ENCODE results near the gene APOBEC3F. TPM values are rescaled to one million over a fixed set of nuclear protein-coding genes. Genes with fewer than 3 reads are reported as not detected.
"Not testable (repeated sequence)": the region's sequence is repeated elsewhere in the genome, so short reads cannot be mapped to it uniquely, and the experiment has no call there.

Gene APOBEC3F
- total RNA-seq, 4 donors from 2014 or later, result 0.44 to 2.7 (median 2.2) TPM

DNA sequence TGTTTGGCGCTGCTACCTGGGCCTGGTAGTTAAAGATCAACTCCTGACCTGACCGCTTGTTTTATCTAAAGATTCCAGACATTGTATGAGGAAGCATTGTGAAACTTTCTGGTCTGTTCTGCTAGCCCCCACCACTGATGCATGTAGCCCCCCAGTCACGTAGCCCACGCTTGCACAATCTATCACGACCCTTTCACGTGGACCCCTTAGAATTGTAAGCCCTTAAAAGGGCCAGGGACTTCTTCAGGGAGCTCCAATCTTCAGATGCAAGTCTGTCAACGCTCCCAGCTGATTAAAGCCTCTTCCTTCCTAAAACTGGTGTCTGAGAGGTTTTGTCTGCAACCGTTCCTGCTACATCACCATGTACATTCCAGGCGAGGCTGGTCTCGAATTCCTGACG is 15.0 kb downstream of the APOBEC3F start:
- Histone ChIP-seq H3K27me3 (peaks cover 0 to under 1% (median 0%) of the 10 kb centered on the region in 4 donors), H3K4me3 (no peak overlapping the region), H3K9me3 (no peaks in the 10 kb centered on the region), H3K36me3 (no peaks in the 10 kb centered on the region), H3K27ac (no peak overlapping the region), H3K4me1 (no peaks in the 10 kb centered on the region)
- no peak for TF ChIP-seq POLR2A (IDR thresholded peaks at IDR 0.05)
- TF ChIP-seq, protein P1, sequence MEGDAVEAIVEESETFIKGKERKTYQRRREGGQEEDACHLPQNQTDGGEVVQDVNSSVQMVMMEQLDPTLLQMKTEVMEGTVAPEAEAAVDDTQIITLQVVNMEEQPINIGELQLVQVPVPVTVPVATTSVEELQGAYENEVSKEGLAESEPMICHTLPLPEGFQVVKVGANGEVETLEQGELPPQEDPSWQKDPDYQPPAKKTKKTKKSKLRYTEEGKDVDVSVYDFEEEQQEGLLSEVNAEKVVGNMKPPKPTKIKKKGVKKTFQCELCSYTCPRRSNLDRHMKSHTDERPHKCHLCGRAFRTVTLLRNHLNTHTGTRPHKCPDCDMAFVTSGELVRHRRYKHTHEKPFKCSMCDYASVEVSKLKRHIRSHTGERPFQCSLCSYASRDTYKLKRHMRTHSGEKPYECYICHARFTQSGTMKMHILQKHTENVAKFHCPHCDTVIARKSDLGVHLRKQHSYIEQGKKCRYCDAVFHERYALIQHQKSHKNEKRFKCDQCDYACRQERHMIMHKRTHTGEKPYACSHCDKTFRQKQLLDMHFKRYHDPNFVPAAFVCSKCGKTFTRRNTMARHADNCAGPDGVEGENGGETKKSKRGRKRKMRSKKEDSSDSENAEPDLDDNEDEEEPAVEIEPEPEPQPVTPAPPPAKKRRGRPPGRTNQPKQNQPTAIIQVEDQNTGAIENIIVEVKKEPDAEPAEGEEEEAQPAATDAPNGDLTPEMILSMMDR (IDR thresholded peaks at IDR 0.05), result no peak
- DNase-seq, result no peak
- intact Hi-C loops (cut with DNase I), result no loop called here
- WGBS, 2 donors, result 90 to 94% methylated on average over 6 to 11 of the region's 11 CpGs

DNA sequence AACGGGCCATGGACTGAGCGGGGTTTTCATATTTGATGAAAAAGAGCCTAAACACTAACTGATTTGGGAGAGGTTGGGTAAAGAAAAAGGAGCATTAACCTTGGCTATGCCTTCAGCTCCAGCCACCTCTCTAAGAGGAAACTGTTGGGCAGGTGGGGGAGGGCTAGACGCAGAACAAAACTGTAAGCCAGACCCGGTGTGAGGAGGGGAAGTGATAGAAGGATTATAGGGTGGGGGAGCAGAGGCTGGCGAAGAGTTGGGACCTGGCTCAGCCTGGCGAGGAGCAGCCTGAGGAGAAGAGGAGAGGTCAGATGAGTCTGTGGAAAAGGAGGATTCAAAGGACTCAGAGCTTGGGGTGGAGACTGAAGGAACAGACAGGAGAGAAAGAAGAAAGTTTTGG is 20.6 kb downstream of the APOBEC3F start:
- DNase-seq; H3K4me1 ChIP-seq; H3K27ac ChIP-seq; H3K9me3 ChIP-seq; H3K27me3 ChIP-seq; intact Hi-C loops (cut with DNase I); H3K36me3 ChIP-seq; H3K4me3 ChIP-seq: not testable (repeated sequence)
- WGBS, 2 donors, result 71 to 74% methylated on average over 6 of the region's 6 CpGs

DNA sequence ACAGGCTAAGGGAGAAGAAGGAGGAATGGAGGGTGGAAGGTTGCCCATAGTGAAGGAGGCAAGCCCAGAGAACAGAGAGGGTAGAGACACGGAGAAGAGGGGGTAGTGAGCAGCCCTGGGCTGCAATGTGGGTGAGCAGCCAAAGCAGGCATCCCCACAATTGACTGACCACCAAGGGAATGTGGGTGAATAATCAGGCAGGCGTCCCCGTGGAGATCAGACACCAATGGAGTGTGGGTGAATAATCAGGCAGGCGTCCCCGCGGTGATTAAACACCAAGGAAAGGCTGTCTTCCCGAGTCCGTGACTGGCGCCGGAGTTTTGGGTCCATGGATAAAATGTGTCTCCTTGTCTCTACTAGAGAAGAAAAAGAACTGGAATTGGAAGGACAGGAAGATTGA is 21.3 kb downstream of the APOBEC3F start:
- H3K4me3 ChIP-seq; H3K4me1 ChIP-seq; DNase-seq; intact Hi-C loops (cut with DNase I); H3K9me3 ChIP-seq; H3K36me3 ChIP-seq; H3K27me3 ChIP-seq; H3K27ac ChIP-seq: not testable (repeated sequence)
- WGBS, 2 donors, result 78 to 85% methylated on average over 10 of the region's 10 CpGs

DNA sequence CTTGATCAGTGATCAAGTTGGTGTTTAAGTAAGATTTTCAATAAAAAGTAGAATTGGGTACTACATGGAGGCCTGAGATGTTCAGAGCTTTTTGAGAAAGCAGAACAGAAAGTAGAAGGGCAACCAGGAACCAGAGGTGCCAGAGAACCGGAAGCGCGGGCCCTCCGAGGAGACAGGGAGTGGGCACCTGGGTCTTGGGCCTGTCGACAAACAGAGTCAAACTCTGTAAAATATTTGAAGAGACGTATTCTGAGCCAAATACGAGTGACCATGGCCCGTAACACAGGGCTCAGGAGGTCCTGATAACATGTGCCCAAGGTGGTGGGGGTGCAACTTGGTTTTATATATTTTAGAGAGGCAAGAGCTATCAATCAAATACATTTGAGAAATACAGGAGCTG is 23.2 kb downstream of the APOBEC3F start:
- H3K9me3 ChIP-seq; H3K4me3 ChIP-seq; DNase-seq; H3K27ac ChIP-seq; H3K27me3 ChIP-seq; H3K36me3 ChIP-seq; intact Hi-C loops (cut with DNase I): not testable (repeated sequence)
- 89 to 94% methylated on average over 7 to 8 of the region's 8 CpGs for WGBS, 2 donors
- H3K4me1 ChIP-seq, result peaks cover 0 to 13% (median 0%) of the 10 kb centered on the region in 3 donors

DNA sequence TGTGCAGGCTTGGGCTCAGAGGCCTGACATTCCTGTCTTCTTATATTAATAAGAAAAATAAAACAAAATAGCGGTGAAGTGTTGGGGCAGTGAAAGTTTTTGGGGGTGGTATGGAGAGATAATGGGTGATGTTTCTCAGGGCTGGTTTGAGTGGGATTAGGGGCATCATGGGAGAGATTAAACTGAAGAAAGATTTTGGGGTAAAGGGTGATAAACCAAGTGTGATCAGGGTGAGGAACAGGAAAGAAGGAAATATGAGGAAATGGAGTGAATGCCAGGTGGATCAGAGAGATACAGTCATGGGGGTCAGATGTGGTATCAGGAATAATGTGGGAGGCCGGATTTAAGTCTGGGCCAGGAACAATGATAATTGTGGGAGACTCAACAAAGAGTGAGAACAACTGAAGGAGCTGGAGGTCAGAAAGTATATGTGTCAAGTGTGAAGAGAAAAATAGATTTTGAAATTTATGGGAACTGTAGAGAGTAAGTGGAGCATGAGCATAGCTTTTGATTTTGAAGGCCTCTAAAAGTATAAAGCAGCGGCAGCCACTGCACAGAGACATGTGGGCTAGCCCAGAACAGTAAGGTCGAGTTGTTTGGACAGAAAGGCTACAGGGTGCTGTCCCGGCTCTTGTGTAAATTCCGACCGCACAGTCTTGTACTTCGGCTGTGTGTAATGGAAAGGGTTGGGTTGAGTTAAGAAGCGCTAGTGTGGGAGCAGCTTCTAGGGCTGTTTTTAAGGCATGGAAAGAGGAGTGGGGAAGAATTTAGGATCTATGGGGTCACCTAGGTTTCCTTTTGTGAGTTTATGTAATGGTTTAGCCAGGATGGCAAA is 26.0 kb downstream of the APOBEC3F start:
- H3K27me3 ChIP-seq; DNase-seq; H3K36me3 ChIP-seq; intact Hi-C loops (cut with DNase I); H3K4me3 ChIP-seq; H3K9me3 ChIP-seq: not testable (repeated sequence)
- 63 to 72% methylated on average over 9 of the region's 9 CpGs for WGBS, 2 donors
- Histone ChIP-seq H3K4me1 (peaks cover 0 to 13% (median 0%) of the 10 kb centered on the region in 3 donors), H3K27ac (peak overlapping the region in 1 of 4 donors; percentile 2)

DNA sequence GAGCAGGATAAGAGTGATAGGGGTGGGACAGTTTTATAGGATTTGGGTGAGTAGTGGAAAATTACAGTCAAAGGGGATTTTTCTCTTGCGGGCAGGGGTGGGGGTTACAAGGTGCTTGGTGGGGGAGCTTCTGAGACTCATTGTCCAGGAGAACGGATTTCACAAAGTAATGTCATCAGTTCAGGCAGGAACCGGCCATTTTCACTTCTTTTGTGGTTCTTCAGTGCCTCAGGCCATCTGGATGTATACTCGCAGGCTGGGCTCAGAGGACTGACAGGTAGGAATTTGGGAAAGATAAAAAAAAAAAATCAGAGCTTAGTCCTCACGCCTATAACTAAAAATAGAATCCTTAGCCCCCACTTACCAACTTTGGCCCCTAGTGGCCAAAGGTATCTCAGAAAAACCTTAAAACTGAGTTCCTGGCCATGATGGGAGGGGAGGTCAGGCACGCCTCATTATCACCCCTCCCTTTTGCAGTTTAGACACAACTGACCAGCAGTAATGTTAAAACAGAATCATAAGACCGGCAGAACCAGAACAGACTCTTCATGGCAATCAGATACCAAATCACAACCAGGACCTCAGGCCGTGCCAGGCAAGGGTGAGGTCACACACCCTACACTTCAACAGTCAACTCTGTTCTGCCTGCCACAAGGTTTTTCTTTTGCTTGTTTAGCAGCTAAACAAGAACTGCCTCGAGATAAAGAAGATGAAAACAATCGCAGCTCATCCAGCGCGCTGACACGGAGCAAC is 27.5 kb downstream of the APOBEC3F start:
- no peak for DNase-seq
- WGBS, 2 donors, result 52 to 69% methylated on average over 10 to 13 of the region's 13 CpGs
- H3K4me3 ChIP-seq, result no peak overlapping the region
- no peaks in the 10 kb centered on the region for H3K36me3 ChIP-seq
- no peaks in the 10 kb centered on the region for H3K27me3 ChIP-seq
- H3K9me3 ChIP-seq, result no peaks in the 10 kb centered on the region
- TF ChIP-seq, protein P1 (IDR thresholded peaks at IDR 0.05), result no peak
- no peak for TF ChIP-seq POLR2A (IDR thresholded peaks at IDR 0.05)
- no peak overlapping the region for H3K27ac ChIP-seq
- intact Hi-C loops (cut with DNase I), result no loop called here
- H3K4me1 ChIP-seq, result peaks cover 0 to 13% (median 0%) of the 10 kb centered on the region in 3 donors

DNA sequence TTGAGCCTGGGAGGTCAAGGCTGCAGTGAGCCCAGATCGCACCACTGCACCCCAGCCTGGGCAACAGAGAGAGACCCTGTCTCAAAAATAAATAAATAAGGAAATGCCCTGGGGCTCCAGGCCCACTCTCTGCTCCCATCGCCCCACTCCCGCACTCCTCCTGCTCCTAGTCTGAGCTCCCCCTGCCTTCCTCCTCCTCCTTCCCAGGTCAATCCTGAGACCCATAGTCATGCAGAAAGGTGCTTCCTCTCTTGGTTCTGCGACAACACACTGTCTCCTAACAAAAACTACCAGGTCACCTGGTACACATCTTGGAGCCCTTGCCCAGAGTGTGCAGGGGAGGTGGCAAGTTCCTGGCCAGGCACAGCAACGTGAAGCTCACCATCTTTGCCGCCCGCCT is 29.5 kb downstream of the APOBEC3F start:
- no peak for DNase-seq
- H3K9me3 ChIP-seq, result no peaks in the 10 kb centered on the region
- no peak overlapping the region for H3K4me3 ChIP-seq
- peaks cover 0 to 13% (median 0%) of the 10 kb centered on the region in 3 donors for H3K4me1 ChIP-seq
- H3K27me3 ChIP-seq, result no peaks in the 10 kb centered on the region
- no peak overlapping the region for H3K27ac ChIP-seq
- intact Hi-C loops (cut with DNase I), result no loop called here
- TF ChIP-seq POLR2A (IDR thresholded peaks at IDR 0.05), result no peak
- H3K36me3 ChIP-seq, result no peaks in the 10 kb centered on the region
- 83 to 90% methylated on average over 6 to 7 of the region's 7 CpGs for WGBS, 2 donors

DNA sequence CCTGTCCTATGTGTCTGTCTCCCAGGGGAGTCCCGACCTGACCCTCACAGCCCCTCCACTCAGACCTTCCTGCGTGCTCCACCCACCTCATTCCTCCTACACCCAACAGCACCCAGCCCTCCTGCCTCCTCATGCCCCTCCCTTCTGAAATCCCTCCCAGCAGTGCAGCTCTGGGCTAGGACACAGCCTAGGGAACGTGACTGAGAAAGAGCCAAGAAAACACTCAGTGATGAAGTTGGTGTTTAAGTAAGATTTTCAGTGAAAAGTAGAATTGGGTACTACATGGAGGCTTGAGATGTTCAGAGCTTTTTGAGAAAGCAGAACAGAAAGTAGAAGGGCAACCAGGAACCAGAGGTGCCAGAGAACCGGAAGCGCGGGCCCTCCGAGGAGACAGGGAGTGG is 31.9 kb downstream of the APOBEC3F start:
- DNase-seq; H3K36me3 ChIP-seq; H3K4me3 ChIP-seq; intact Hi-C loops (cut with DNase I); H3K27ac ChIP-seq; H3K27me3 ChIP-seq; H3K9me3 ChIP-seq: not testable (repeated sequence)
- peaks cover 2 to 18% (median 5%) of the 10 kb centered on the region in 3 donors for H3K4me1 ChIP-seq
- WGBS, 2 donors, result 69 to 71% methylated on average over 6 of the region's 7 CpGs
